ENCODE data around the gene ARGLU1. TPM values are rescaled to one million over a fixed set of nuclear protein-coding genes. Genes with fewer than 3 reads are reported as not detected.

The ARGLU1 gene
- total RNA-seq, 1 donor, result 42.0 TPM

- TF ChIP-seq, protein P1, sequence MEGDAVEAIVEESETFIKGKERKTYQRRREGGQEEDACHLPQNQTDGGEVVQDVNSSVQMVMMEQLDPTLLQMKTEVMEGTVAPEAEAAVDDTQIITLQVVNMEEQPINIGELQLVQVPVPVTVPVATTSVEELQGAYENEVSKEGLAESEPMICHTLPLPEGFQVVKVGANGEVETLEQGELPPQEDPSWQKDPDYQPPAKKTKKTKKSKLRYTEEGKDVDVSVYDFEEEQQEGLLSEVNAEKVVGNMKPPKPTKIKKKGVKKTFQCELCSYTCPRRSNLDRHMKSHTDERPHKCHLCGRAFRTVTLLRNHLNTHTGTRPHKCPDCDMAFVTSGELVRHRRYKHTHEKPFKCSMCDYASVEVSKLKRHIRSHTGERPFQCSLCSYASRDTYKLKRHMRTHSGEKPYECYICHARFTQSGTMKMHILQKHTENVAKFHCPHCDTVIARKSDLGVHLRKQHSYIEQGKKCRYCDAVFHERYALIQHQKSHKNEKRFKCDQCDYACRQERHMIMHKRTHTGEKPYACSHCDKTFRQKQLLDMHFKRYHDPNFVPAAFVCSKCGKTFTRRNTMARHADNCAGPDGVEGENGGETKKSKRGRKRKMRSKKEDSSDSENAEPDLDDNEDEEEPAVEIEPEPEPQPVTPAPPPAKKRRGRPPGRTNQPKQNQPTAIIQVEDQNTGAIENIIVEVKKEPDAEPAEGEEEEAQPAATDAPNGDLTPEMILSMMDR (IDR thresholded peaks at IDR 0.05; ENCODE audit: extremely low read depth, low read depth, low read length), result no peak
- no peak for DNase-seq (ENCODE audit: insufficient read length, low spot score, missing footprints)
- no peaks in the 10 kb centered on the region for H4K20me1 ChIP-seq (ENCODE audit: insufficient read depth, low read length)
These were observed 8.0 kb upstream of the ARGLU1 start for GRCh38 chr13:106575896-106576295.

DNA sequence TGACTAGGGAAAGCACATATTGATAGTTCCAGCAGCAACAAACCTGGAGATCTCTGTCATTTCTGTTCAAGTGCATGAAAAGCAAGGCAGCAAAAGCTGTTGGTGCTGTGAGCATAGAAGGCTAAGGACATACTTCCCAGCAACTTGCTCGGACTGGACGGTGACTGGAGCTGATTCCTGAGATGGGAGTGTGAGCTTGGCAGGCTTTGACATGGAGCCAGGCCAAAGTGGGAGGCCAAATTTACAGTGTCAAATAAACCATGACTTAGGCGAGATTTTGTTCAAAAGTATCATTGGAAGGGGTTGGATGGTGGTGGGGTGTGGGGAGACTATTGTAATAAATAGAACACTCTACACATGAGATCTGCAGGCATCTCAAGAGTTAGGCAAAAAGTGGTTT lies 5.9 kb upstream of the ARGLU1 start:
- Histone ChIP-seq H2AFZ (ENCODE audit: low read length) (peak overlapping the region; percentile 21), H3K9me3 (ENCODE audit: low read depth, low read length) (no peaks in the 10 kb centered on the region), H3K79me2 (ENCODE audit: insufficient read depth, low read length) (no peaks in the 10 kb centered on the region), H3K4me2 (ENCODE audit: insufficient read depth, low read length) (peak overlapping the region; percentile 86), H3K27ac (ENCODE audit: low read depth, low read length) (peak overlapping the region; percentile 71), H4K20me1 (ENCODE audit: insufficient read depth, low read length) (no peaks in the 10 kb centered on the region), H3K27me3 (ENCODE audit: insufficient read depth, low read length) (no peaks in the 10 kb centered on the region), H3K4me3 (ENCODE audit: insufficient read depth, low read length) (peak overlapping the region; percentile 54), H3K36me3 (ENCODE audit: insufficient read depth, low read length) (no peaks in the 10 kb centered on the region), H3K4me1 (ENCODE audit: insufficient read depth, low read length) (peaks cover 17% of the 10 kb centered on the region)
- TF ChIP-seq, protein P1 (IDR thresholded peaks at IDR 0.05; ENCODE audit: extremely low read depth, low read depth, low read length), result no peak
- no peak for DNase-seq (ENCODE audit: insufficient read length, low spot score, missing footprints)

More at GRCh38 chr13:106575896-106576295, 8.0 kb upstream of the ARGLU1 start:
- Histone ChIP-seq H3K4me2 (ENCODE audit: insufficient read depth, low read length) (no peak overlapping the region), H3K4me1 (ENCODE audit: insufficient read depth, low read length) (peaks cover 12% of the 10 kb centered on the region), H3K27ac (ENCODE audit: low read depth, low read length) (no peak overlapping the region), H2AFZ (ENCODE audit: low read length) (no peak overlapping the region), H3K4me3 (ENCODE audit: insufficient read depth, low read length) (no peak overlapping the region), H3K79me2 (ENCODE audit: insufficient read depth, low read length) (no peaks in the 10 kb centered on the region), H3K36me3 (ENCODE audit: insufficient read depth, low read length) (no peaks in the 10 kb centered on the region), H3K27me3 (ENCODE audit: insufficient read depth, low read length) (no peaks in the 10 kb centered on the region), H3K9me3 (ENCODE audit: low read depth, low read length) (no peaks in the 10 kb centered on the region)

DNA sequence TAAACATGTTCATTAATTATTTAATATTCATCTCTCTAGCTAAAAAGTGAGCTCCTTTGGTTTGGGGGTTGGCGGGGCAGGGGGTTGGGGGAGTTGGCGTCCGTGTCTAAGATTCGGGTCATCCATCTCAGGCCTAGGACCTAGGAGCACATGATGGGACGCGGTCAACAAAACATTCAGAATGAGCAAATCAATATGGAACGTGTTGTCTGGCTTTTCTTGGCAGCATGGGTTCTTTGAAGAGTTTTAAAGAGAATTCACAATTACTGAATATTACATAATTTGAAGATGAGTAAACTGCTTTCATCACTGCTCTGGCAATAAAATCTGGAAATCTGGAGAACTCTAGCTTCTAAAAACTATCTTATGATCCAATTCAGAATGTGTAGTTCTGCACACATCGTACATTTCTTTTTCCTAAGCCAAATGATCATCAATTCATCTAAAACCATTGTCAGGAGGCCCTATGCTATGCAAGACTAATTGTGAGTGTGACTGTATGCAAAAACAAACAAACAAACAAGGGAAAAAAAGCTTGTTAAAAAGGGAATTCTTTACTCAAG lies 5.4 kb upstream of the ARGLU1 start:
- H3K4me2 ChIP-seq (ENCODE audit: insufficient read depth, low read length), result peak overlapping the region; percentile 86
- peaks cover 21% of the 10 kb centered on the region for H3K4me1 ChIP-seq (ENCODE audit: insufficient read depth, low read length)
- H3K9me3 ChIP-seq (ENCODE audit: low read depth, low read length), result no peaks in the 10 kb centered on the region
- no peaks in the 10 kb centered on the region for H4K20me1 ChIP-seq (ENCODE audit: insufficient read depth, low read length)
- H3K4me3 ChIP-seq (ENCODE audit: insufficient read depth, low read length), result peak overlapping the region; percentile 54
- no peaks in the 10 kb centered on the region for H3K36me3 ChIP-seq (ENCODE audit: insufficient read depth, low read length)
- no peaks in the 10 kb centered on the region for H3K79me2 ChIP-seq (ENCODE audit: insufficient read depth, low read length)
- DNase-seq (ENCODE audit: insufficient read length, low spot score, missing footprints), result peak; percentile 42
- H3K27me3 ChIP-seq (ENCODE audit: insufficient read depth, low read length), result no peaks in the 10 kb centered on the region
- H3K27ac ChIP-seq (ENCODE audit: low read depth, low read length), result peak overlapping the region; percentile 71
- no peak overlapping the region for H2AFZ ChIP-seq (ENCODE audit: low read length)
- TF ChIP-seq, protein P1 (IDR thresholded peaks at IDR 0.05; ENCODE audit: extremely low read depth, low read depth, low read length), result no peak

DNA sequence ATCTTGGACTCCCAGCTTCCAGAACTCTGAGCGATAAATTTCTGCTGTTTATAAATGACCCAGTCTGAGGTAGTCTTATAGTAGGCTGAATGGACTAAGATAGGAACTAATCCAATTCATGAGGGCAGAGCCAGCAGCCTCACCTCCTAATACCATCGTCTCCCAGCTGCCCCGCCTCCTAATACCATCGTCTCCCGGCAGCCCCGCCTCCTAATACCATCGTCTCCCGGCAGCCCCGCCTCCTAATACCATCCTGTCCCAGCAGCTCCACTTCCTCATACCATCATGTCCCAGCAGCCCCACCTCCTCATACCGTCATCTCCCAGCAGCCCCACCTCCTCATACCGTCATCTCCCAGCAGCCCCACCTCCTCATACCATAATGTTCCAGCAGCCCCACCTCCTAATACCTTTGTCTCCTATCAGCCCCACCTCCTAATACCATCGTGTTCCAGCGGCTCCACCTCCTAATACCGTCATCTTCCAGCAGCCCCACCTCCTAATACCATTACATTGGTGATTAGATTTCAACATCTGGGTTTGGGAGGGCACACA lies 2.4 kb upstream of the ARGLU1 start:
- Histone ChIP-seq H4K20me1 (ENCODE audit: insufficient read depth, low read length) (peaks cover 18% of the 10 kb centered on the region), H3K27me3 (ENCODE audit: insufficient read depth, low read length) (no peaks in the 10 kb centered on the region), H3K27ac (ENCODE audit: low read depth, low read length) (no peak overlapping the region), H3K4me2 (ENCODE audit: insufficient read depth, low read length) (peak overlapping the region; percentile 69), H2AFZ (ENCODE audit: low read length) (peak overlapping the region; percentile 83), H3K4me1 (ENCODE audit: insufficient read depth, low read length) (peaks cover 35% of the 10 kb centered on the region), H3K4me3 (ENCODE audit: insufficient read depth, low read length) (peak overlapping the region; percentile 43), H3K79me2 (ENCODE audit: insufficient read depth, low read length) (peaks cover 25% of the 10 kb centered on the region), H3K9me3 (ENCODE audit: low read depth, low read length) (no peaks in the 10 kb centered on the region), H3K36me3 (ENCODE audit: insufficient read depth, low read length) (no peaks in the 10 kb centered on the region)
- TF ChIP-seq, protein P1 (IDR thresholded peaks at IDR 0.05; ENCODE audit: extremely low read depth, low read depth, low read length), result no peak
- DNase-seq (ENCODE audit: insufficient read length, low spot score, missing footprints), result peak; percentile 91
